ENCODE measurements around the gene EGFR.

DNA sequence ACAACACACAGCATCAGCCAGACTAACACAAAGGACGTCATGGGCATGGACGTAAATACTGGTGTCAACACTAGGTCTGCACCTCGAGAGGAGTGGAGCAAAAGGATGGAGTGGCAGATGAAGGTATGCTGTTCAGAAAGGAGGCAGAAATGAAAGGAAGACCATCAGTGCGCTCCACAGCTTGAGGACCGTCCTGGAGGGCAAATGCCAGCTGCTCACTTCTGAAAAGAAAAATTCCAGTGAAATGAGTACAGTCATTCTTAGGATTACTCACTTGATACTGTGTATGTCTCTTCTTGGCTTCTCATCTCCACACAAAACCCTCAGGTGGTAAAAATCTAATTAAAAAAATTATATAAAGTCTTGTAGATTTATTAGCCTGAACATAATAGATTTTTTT, 44.8 kb downstream of the EGFR start:
- TF ChIP-seq, protein P1, sequence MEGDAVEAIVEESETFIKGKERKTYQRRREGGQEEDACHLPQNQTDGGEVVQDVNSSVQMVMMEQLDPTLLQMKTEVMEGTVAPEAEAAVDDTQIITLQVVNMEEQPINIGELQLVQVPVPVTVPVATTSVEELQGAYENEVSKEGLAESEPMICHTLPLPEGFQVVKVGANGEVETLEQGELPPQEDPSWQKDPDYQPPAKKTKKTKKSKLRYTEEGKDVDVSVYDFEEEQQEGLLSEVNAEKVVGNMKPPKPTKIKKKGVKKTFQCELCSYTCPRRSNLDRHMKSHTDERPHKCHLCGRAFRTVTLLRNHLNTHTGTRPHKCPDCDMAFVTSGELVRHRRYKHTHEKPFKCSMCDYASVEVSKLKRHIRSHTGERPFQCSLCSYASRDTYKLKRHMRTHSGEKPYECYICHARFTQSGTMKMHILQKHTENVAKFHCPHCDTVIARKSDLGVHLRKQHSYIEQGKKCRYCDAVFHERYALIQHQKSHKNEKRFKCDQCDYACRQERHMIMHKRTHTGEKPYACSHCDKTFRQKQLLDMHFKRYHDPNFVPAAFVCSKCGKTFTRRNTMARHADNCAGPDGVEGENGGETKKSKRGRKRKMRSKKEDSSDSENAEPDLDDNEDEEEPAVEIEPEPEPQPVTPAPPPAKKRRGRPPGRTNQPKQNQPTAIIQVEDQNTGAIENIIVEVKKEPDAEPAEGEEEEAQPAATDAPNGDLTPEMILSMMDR (IDR thresholded peaks at IDR 0.05), result no peak
- TF ChIP-seq POLR2A (IDR thresholded peaks at IDR 0.05), result no peak
